Neural progenitor cell (in vitro differentiated cells): Measurements from ENCODE around the gene DENND4A. TPM values are rescaled to one million over a fixed set of nuclear protein-coding genes. Genes with fewer than 3 reads are reported as not detected.

Experiments
- DNase-seq: peaks from one replicate; pipeline ENCODE4 v3.0.0-alpha.2; 2016; ENCODE audit warnings: low spot score
- H2AFZ ChIP-seq: fragments of 200-600 bp; sonication (generic); replicated peaks from 2 replicates; pipeline ENCODE4 v1.6.1; 2016; ENCODE audit warnings: antibody characterized with exemption
- H3F3A ChIP-seq: fragments of 200-600 bp; sonication (generic); 2 replicates; pipeline ENCODE4 v1.6.1; 2016; ENCODE audit warnings: antibody characterized with exemption, low read depth
- H3K27ac ChIP-seq: fragments of 200-600 bp; sonication (generic); 2 replicates; pipeline ENCODE4 v1.5.1; 2016; ENCODE audit warnings: mild to moderate bottlenecking
- H3K27me3 ChIP-seq: fragments of 200-600 bp; sonication (generic); 2 replicates; pipeline ENCODE4 v1.6.1; 2016; ENCODE audit warnings: mild to moderate bottlenecking, moderate library complexity
- H3K36me3 ChIP-seq: fragments of 200-600 bp; sonication (generic); 2 replicates; pipeline ENCODE4 v1.5.1; 2016
- H3K4me1 ChIP-seq: fragments of 200-600 bp; sonication (generic); 2 replicates; pipeline ENCODE4 v1.6.1; 2016; ENCODE audit warnings: mixed run types
- H3K4me2 ChIP-seq: fragments of 200-600 bp; sonication (generic); 2 replicates; pipeline ENCODE4 v1.6.1; 2016
- H3K4me3 ChIP-seq: fragments of 200-600 bp; sonication (generic); 2 replicates; pipeline ENCODE4 v1.5.1; 2016
- H3K79me2 ChIP-seq: fragments of 200-600 bp; sonication (generic); 2 replicates; pipeline ENCODE4 v1.6.1; 2016; ENCODE audit warnings: low read depth
- H3K9ac ChIP-seq: fragments of 200-600 bp; sonication (generic); 2 replicates; pipeline ENCODE4 v1.6.1; 2016
- H3K9me3 ChIP-seq: fragments of 200-600 bp; sonication (generic); 2 replicates; pipeline ENCODE4 v1.5.1; 2016; ENCODE audit warnings: low read depth
- H4K20me1 ChIP-seq: fragments of 200-600 bp; sonication (generic); 2 replicates; pipeline ENCODE4 v1.6.1; 2016; ENCODE audit warnings: low read depth
- H3K27ac Mint-ChIP-seq: 3 replicates; pipeline ENCODE4 v1.8.0; 2021; ENCODE audit warnings: mixed read lengths
- H3K27me3 Mint-ChIP-seq: 2 replicates; pipeline ENCODE4 v1.8.0; 2022; ENCODE audit warnings: low read depth, mild to moderate bottlenecking, inconsistent platforms, moderate library complexity, mixed read lengths; ENCODE audit not compliant: insufficient read depth
- H3K36me3 Mint-ChIP-seq: 3 replicates; pipeline ENCODE4 v1.8.0; 2021; ENCODE audit warnings: mixed read lengths
- H3K4me1 Mint-ChIP-seq: 3 replicates; pipeline ENCODE4 v1.8.0; 2021; ENCODE audit warnings: mixed read lengths
- H3K4me3 Mint-ChIP-seq: 3 replicates; pipeline ENCODE4 v1.8.0; 2021; ENCODE audit warnings: mild to moderate bottlenecking, moderate library complexity, mixed read lengths
- H3K9me3 Mint-ChIP-seq: 3 replicates; pipeline ENCODE4 v1.8.0; 2020; ENCODE audit warnings: mixed read lengths
- CTCF ChIP-seq: fragments of 200-600 bp; sonication (generic); IDR thresholded peaks from 2 replicates; pipeline ENCODE4 v1.5.1; 2017; ENCODE audit warnings: antibody characterized with exemption, mild to moderate bottlenecking
- EZH2 ChIP-seq: fragments of 200-600 bp; sonication (generic); IDR thresholded peaks from 2 replicates; pipeline ENCODE4 v1.6.1; 2017; ENCODE audit warnings: antibody characterized with exemption, mild to moderate bottlenecking, moderate library complexity
- EZH2phosphoT487 ChIP-seq: fragments of 200-600 bp; sonication (generic); IDR thresholded peaks from 2 replicates; pipeline ENCODE4 v1.6.1; 2017; ENCODE audit warnings: antibody characterized with exemption
- total RNA-seq: library from RNA; depleted of rRNA; stranded (reverse); fragments of >200 nt; gene quantifications from 2 replicates; pipeline ENCODE4 v1.2.3, GENCODE V29; 2015; ENCODE audit warnings: low replicate concordance

The DENND4A gene
- total RNA-seq, result 3.7 and 4.8 TPM in 2 replicates

- H3K4me3 Mint-ChIP-seq, result peak within 1 kb of the TSS; percentile 95
- peaks cover 26% of the 10 kb centered on the region for H3K4me1 Mint-ChIP-seq
- Histone ChIP-seq H3K4me3 (peak within 1 kb of the TSS; percentile 68), H3K4me1 (peaks cover 7% of the 10 kb centered on the region), H3K79me2 (no peaks in the 10 kb centered on the region), H3K9ac (peak within 1 kb of the TSS; percentile 5), H3K27me3 (peaks cover 10% of the 10 kb centered on the region), H3K36me3 (no peaks in the 10 kb centered on the region), H2AFZ (peak within 1 kb of the TSS; percentile 95), H3K27ac (peak within 1 kb of the TSS; percentile 60), H4K20me1 (no peaks in the 10 kb centered on the region), H3F3A (peaks cover 19% of the 10 kb centered on the region), H3K4me2 (peak within 1 kb of the TSS; percentile 84), H3K9me3 (no peaks in the 10 kb centered on the region)
- H3K27me3 Mint-ChIP-seq, result no peaks in the 10 kb centered on the region
- H3K27ac Mint-ChIP-seq, result peak within 1 kb of the TSS; percentile 93
- no peaks in the 10 kb centered on the region for H3K36me3 Mint-ChIP-seq
- no peaks in the 10 kb centered on the region for H3K9me3 Mint-ChIP-seq
- TF ChIP-seq EZH2, result no peak
- TF ChIP-seq EZH2phosphoT487, result no peak
- no peak for TF ChIP-seq CTCF
- peak; percentile 99 for DNase-seq
These were observed at the start of gene DENND4A for GRCh38 chr15:65792138-65792987. Gene DENND4A (minus strand): TSS chr15:65792293. CDS start chr15:65756450, 35,843 bp downstream.

GRCh38 chr15:65841121-65841930, 49.2 kb upstream of the DENND4A start:
- H3F3A ChIP-seq, result peaks cover 10% of the 10 kb centered on the region
- H3K9me3 Mint-ChIP-seq, result peaks cover 8% of the 10 kb centered on the region
- no peaks in the 10 kb centered on the region for H4K20me1 ChIP-seq
- DNase-seq, result peak; percentile 5
- no peak overlapping the region for H3K4me3 ChIP-seq
- peaks cover 11% of the 10 kb centered on the region for H3K4me1 Mint-ChIP-seq
- no peaks in the 10 kb centered on the region for H3K9me3 ChIP-seq
- no peak overlapping the region for H3K27ac ChIP-seq
- peak overlapping the region; percentile 69 for H2AFZ ChIP-seq
- H3K27ac Mint-ChIP-seq, result peak overlapping the region; percentile 35
- peaks cover 4% of the 10 kb centered on the region for H3K27me3 Mint-ChIP-seq
- no peaks in the 10 kb centered on the region for H3K27me3 ChIP-seq
- H3K36me3 Mint-ChIP-seq, result peaks cover 2% of the 10 kb centered on the region
- H3K9ac ChIP-seq, result no peak overlapping the region
- H3K79me2 ChIP-seq, result no peaks in the 10 kb centered on the region
- peak overlapping the region; percentile 48 for H3K4me2 ChIP-seq
- TF ChIP-seq CTCF (no peak), EZH2 (no peak), EZH2phosphoT487 (no peak)
- peaks cover 7% of the 10 kb centered on the region for H3K4me1 ChIP-seq
- no peaks in the 10 kb centered on the region for H3K36me3 ChIP-seq
- H3K4me3 Mint-ChIP-seq, result peak overlapping the region; percentile 55

DNA sequence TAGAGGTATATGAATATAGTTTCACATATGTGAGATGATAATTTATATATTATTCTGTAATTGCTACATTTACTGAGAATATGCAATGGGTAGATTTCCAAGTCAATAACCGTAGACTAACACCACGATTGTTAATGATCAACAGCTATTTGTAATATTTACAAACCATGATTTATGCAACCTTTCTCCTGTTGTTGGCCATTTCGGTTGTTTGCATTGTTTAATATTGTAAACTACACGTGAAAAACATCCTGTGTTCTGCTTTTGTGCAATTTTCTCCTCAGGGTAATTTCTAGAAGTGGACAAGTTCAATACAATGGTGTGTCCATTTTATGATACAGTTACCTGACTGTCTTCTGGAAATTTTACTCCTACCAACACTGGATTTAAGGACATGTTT, 47.9 kb upstream of the DENND4A start:
- Histone ChIP-seq H3K79me2 (no peaks in the 10 kb centered on the region), H3K36me3 (no peaks in the 10 kb centered on the region), H2AFZ (no peak overlapping the region), H3K27ac (no peak overlapping the region), H3K4me2 (no peak overlapping the region), H3K9ac (no peak overlapping the region), H3K9me3 (no peaks in the 10 kb centered on the region), H3K4me1 (peaks cover 7% of the 10 kb centered on the region), H3K27me3 (no peaks in the 10 kb centered on the region), H4K20me1 (no peaks in the 10 kb centered on the region), H3K4me3 (no peak overlapping the region), H3F3A (peaks cover 10% of the 10 kb centered on the region)
- Mint-ChIP-seq H3K36me3 (peaks cover 2% of the 10 kb centered on the region), H3K4me3 (no peak overlapping the region), H3K27ac (no peak overlapping the region), H3K4me1 (peaks cover 11% of the 10 kb centered on the region), H3K9me3 (peaks cover 8% of the 10 kb centered on the region), H3K27me3 (peaks cover 2% of the 10 kb centered on the region)
- no peak for TF ChIP-seq EZH2phosphoT487
- TF ChIP-seq EZH2, result no peak
- no peak for DNase-seq
